Measurements from ENCODE around the gene RASAL1. TPM values are rescaled to one million over a fixed set of nuclear protein-coding genes. Genes with fewer than 3 reads are reported as not detected.

RASAL1 gene
- polyA plus RNA-seq, 2 of the 4 experiments (the other 2 are of a cell fraction): 0.30 to 0.34 TPM

DNA sequence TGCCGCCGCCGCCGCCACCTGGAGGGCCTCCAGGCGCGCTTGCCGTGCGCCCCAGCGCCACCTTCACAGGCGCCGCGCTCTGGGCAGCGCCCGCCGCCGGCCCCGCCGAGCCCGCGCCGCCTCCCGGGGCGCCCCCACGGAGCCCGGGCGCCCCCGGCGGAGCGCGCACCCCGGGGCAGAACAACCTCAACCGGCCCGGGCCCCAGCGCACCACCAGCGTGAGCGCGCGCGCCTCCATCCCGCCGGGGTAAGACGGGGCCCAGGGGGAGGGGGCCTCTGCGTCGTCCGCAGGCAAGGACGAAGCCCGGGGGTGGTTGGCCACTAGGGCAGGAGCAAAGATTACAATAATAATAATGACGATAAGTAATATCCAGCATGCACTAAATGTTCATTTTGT lies 57.7 kb downstream of the RASAL1 start:
- ATAC-seq: no peak

DNA sequence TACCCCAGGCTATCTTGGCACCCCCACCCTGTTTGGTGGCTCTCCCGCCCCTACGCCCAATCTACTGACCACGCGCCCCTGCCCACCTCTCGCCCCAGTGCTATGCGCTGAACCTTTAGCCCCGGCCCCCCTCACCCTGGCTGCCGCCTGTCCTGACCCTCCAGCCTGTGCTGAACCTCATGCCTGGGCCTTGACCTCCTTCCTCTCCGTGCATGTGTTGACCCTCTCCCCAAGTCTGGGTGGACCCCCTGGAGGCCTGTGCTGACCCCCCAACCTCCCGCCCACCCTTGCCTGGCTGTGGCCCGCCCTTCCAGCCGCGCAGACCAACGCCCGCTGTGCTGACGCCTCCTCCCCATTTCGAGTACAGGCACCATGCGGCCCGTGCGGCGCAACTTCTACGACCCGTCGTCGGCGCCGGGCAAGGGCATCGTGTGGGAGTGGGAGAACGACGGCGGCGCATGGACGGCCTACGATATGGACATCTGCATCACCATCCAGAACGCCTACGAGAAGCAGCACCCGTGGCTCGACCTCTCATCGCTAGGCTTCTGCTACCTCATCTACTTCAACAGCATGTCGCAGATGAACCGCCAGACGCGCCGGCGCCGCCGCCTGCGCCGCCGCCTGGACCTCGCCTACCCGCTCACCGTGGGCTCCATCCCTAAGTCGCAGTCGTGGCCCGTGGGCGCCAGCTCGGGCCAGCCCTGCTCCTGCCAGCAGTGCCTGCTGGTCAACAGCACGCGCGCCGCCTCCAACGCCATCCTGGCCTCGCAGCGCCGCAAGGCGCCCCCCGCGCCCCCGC lies 58.3 kb downstream of the RASAL1 start:
- ATAC-seq: peak in 1 of 2 experiments; percentile 22; a peak in 1 of 6 replicates
- CTCF ChIA-PET: no interaction called here
- FAIRE-seq: no peak
- Histone ChIP-seq H3K27ac (no peak overlapping the region), H3K4me2 (peak overlapping the region; percentile 68), H3K4me3 (peak overlapping the region; percentile 25; the same call in 1 of the 3 replicates), H3K4me1 (peaks cover 2% of the 10 kb centered on the region), H3K9me3 (no peaks in the 10 kb centered on the region)
- WGBS (ENCODE audit: missing lambda C conversion rate): 55% methylated on average over 40 of the region's 70 CpGs
- POLR2A ChIA-PET: no interaction called here
- no peak for TF ChIP-seq CEBPB (IDR thresholded peaks at IDR 0.05)
- TF ChIP-seq REST (IDR thresholded peaks at IDR 0.05): no peak
- no peak for TF ChIP-seq E2F6 (IDR thresholded peaks at IDR 0.05; ENCODE audit: borderline replicate concordance, low read depth)
- TF ChIP-seq HOXB5 (CRISPR knock-in tag; IDR thresholded peaks at IDR 0.05): no peak
- TF ChIP-seq GATA3 (IDR thresholded peaks at IDR 0.05; ENCODE audit: borderline replicate concordance): no peak
- TF ChIP-seq NR3C1 (IDR thresholded peaks at IDR 0.05): no peak
- TF ChIP-seq ZFP36 (IDR thresholded peaks at IDR 0.05; ENCODE audit: borderline replicate concordance, partially characterized antibody): no peak
- TF ChIP-seq ZNF302 (CRISPR knock-in tag; IDR thresholded peaks at IDR 0.05): no peak
- no peak for TF ChIP-seq ESRRA (IDR thresholded peaks at IDR 0.05; ENCODE audit: borderline replicate concordance, low read length)
- TF ChIP-seq KDM5A (IDR thresholded peaks at IDR 0.05): no peak
- TF ChIP-seq, protein P1, sequence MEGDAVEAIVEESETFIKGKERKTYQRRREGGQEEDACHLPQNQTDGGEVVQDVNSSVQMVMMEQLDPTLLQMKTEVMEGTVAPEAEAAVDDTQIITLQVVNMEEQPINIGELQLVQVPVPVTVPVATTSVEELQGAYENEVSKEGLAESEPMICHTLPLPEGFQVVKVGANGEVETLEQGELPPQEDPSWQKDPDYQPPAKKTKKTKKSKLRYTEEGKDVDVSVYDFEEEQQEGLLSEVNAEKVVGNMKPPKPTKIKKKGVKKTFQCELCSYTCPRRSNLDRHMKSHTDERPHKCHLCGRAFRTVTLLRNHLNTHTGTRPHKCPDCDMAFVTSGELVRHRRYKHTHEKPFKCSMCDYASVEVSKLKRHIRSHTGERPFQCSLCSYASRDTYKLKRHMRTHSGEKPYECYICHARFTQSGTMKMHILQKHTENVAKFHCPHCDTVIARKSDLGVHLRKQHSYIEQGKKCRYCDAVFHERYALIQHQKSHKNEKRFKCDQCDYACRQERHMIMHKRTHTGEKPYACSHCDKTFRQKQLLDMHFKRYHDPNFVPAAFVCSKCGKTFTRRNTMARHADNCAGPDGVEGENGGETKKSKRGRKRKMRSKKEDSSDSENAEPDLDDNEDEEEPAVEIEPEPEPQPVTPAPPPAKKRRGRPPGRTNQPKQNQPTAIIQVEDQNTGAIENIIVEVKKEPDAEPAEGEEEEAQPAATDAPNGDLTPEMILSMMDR (IDR thresholded peaks at IDR 0.05): no peak
- no peak for TF ChIP-seq CHD2 (IDR thresholded peaks at IDR 0.05; ENCODE audit: low read length, partially characterized antibody)
- no peak for TF ChIP-seq FOSB (CRISPR knock-in tag; IDR thresholded peaks at IDR 0.05)
- peak in 1 of 2 experiments; percentile 34 for DNase-seq (ENCODE audit: low read depth in 1 of 2, low spot score in 1 of 2)

More for the DNA sequence above, 57.7 kb downstream of the RASAL1 start:
- FAIRE-seq (no peak), DNase-seq (ENCODE audit: low read depth in 1 of 2, low spot score in 1 of 2) (no peak)
- POLR2A ChIA-PET: no interaction called here
- CTCF ChIA-PET: interaction anchor here (0.6 kb wide), 1 partner anchor 970 kb away, joined by 3 read pairs; no protein-coding TSS in a partner anchor
- Histone ChIP-seq H3K4me2 (peak overlapping the region; percentile 68), H3K4me3 (peak overlapping the region; percentile 25; the same call in 1 of the 3 replicates), H3K9me3 (no peaks in the 10 kb centered on the region), H3K4me1 (no peaks in the 10 kb centered on the region), H3K27ac (no peak overlapping the region)
- TF ChIP-seq FOSB (CRISPR knock-in tag; IDR thresholded peaks at IDR 0.05): no peak
- TF ChIP-seq JUN (IDR thresholded peaks at IDR 0.05): no peak
- no peak for TF ChIP-seq ATOH8 (CRISPR knock-in tag; IDR thresholded peaks at IDR 0.05; ENCODE audit: low read depth)
- no peak for TF ChIP-seq NR3C1 (IDR thresholded peaks at IDR 0.05)
- TF ChIP-seq POLR2AphosphoS2 (conservative IDR thresholded peaks at IDR 0.05; ENCODE audit: low read length): no peak
- no peak for TF ChIP-seq HOXB13 (CRISPR knock-in tag; IDR thresholded peaks at IDR 0.05; ENCODE audit: low read depth)
- no peak for TF ChIP-seq HOXB5 (CRISPR knock-in tag; IDR thresholded peaks at IDR 0.05)
- no peak for TF ChIP-seq E2F6 (IDR thresholded peaks at IDR 0.05; ENCODE audit: borderline replicate concordance, low read depth)
- TF ChIP-seq GATA3 (IDR thresholded peaks at IDR 0.05; ENCODE audit: borderline replicate concordance): no peak
- TF ChIP-seq EHF (CRISPR knock-in tag; IDR thresholded peaks at IDR 0.05): no peak
- no peak for TF ChIP-seq CHD2 (IDR thresholded peaks at IDR 0.05; ENCODE audit: low read length, partially characterized antibody)
- no peak for TF ChIP-seq ZNF302 (CRISPR knock-in tag; IDR thresholded peaks at IDR 0.05)
- TF ChIP-seq RARB (CRISPR knock-in tag; IDR thresholded peaks at IDR 0.05): no peak
- TF ChIP-seq JUNB (IDR thresholded peaks at IDR 0.05): no peak
- TF ChIP-seq, protein P1 (IDR thresholded peaks at IDR 0.05): no peak
- no peak for TF ChIP-seq RCOR1 (IDR thresholded peaks at IDR 0.05; ENCODE audit: low read depth, low read length)
- WGBS (ENCODE audit: missing lambda C conversion rate): 13% methylated on average over 11 of the region's 48 CpGs
